HTR-8/SVneo (cell line): ENCODE data around the gene CTNNA3.

ENCODE experiments used
- DNase-seq: peaks from one replicate; pipeline ENCODE4 v3.0.0; 2011; ENCODE audit warnings: low spot score, mixed read lengths; ENCODE audit not compliant: insufficient read length
- FAIRE-seq: peaks from 2 replicates; lab custom pipeline; 2011; peaks lifted over from hg19 to GRCh38; lab: Jason Lieb, UNC

The CTNNA3 gene

DNA sequence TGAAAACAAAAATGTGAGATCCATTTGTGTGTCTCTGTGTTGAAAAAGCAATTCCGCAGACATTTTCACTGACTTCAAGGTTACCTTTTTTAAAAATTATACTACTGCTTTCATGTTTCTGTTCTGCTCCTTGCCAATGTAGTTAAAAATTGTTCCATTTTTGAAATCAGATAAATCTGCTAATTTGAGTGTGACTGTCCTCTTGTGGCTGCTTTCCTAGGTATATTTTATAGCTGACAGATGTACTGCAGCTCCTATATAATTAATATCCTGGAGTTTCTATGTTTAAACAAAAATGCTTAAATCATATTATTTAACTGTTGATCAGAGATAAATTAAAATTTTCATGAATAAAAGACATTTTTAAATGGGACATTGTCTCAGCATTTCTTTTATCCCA, 947.8 kb downstream of the CTNNA3 start:
- FAIRE-seq (no peak), DNase-seq (no peak)

DNA sequence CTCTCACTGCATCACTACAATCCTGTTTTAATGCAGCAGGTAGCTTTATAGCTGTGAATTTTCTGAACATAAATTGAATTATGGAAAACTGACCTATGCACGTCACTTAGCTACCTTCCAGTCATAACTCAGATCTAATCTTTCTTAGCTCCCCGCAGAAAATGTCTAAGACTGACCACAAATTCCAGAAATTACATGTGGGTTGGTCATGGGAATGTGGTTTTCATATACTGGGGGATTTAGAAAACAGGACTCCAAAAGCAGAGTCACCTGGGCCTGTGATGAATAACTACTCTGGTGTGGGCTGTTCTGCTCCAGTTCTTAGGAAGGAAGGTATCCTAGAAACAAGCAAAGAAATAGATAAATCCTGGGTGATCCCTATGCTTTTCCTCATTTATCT, 948.5 kb downstream of the CTNNA3 start:
- no peak for FAIRE-seq
- peak; percentile 72 for DNase-seq

DNA sequence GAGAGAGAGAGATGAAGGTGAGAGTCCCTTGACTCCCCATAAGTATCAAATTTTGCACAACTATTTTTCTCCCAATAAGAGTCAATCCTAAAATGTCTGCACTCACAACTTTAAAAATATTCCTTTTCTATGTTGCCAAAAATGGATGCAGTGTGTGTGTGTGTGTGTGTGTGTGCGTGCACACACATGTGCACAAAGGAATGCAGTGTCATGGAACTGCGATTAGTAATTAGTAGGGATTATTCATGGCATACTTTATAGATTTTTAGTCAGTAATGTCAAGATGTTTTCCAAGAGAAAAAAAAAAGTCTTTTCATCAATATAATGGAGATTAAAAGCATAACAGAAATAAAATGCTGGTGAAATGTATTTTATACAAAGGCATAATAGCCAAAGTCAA, 949.3 kb downstream of the CTNNA3 start:
- FAIRE-seq (no peak), DNase-seq (no peak)

DNA sequence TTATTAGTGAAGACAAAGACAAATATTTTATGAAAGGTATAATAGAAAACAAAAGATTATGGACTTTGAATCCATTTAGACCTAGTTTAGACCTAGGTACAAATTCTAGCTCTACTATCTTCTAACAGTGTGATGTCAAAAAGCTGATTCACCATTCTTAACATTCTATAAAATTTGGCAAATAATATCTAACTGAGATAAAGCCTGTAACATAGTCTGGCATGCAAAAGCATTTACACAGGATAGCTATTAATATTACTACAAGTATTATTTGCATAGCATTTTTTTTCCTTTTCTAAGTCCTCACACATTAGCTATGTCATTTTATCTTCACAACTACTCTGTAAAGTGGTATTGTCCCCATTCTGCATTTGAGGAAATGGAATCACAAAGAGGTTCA, 949.7 kb downstream of the CTNNA3 start:
- no peak for DNase-seq
- no peak for FAIRE-seq

DNA sequence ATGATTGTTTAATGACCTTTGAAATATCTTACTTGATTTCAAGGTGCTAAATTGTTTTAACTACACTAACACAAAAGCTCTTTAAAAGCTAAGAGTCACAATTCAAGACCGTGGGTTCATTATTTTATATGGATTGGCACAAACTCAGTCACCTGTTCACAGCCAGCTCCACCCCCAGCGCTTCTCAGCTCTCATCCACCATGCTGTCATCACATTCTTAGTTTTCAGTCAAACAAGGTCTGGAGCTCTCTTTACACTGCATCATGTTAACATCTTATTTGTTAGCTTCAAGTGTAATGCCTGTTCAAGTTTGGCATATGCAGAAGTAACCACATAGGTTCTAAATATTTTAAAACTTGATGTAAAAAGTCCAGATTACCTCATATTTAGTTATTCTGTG, 951.1 kb downstream of the CTNNA3 start:
- FAIRE-seq (no peak), DNase-seq (no peak)

DNA sequence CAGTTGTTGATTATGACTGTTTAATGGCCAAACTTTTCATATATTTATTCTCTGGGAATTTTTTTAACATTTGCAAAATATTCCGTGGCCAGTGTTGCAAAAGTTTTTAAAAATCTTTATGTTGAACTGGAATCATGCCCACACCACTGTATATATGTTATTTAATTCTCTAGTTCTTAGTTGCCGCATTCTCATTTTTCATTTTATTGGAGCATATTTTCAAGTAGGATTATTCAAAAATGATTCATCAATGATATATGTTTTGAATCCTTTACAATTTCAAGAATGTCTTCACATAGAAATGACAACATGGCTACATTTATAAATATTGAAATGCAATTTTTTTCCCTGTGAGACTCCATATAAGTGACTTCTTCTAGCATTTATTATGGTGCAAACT, 958.8 kb downstream of the CTNNA3 start:
- FAIRE-seq, result no peak
- DNase-seq, result no peak

DNA sequence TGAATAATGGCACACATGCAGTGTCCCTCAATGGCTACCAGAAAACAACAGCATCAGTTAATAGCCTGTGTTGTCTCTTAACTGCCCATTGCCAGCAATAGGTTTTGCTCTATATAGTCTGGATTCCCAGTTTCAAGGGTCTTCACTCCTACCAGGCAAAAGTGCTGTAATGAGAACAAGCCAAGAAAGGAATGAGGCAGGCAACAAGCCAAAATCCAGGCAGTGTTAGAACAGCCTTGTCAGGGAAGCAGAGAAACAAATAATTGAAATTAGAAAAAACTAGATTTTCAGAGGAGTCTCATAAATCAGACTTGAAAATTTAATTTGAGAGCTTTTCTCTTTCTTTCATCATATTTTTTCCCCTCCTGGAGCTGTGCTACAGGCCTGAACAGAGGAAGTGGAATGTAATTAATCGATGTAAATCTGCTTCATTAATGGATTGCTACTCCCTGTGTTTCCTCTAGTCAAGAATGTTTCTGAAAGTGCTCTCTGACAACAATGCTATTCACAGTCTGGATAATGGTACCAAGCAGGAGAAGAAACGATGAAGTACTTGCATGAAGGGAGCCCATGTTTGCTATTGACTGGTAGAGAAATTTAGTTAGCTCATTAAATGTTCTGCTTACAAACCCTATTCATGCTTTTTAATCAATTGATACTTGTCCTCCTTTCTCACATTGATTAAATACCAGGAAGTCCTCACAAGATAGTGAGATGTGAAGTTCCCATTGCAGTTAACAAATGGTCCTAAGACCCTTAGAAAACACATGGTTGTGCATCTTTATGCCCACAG, 972.2 kb downstream of the CTNNA3 start:
- no peak for DNase-seq
- no peak for FAIRE-seq

DNA sequence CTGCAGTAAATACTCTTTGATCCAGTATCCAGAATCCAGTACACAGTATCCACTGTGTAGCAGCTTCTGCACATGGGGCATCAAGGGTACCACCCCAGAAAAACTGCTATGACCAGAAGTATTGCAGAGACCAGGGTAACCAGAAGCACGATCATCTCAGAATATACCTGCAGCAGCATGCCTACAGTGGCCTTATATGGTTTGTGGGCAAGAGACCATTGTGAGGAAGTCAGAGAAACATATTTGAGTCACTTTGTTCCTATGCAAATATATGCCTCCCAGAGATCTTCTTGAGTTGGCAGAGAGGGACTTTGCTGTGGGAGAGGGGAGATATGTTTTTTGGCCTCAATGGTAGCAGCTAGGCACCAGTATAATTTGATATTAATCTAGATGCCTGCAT, 976.5 kb downstream of the CTNNA3 start:
- DNase-seq, result no peak
- no peak for FAIRE-seq

DNA sequence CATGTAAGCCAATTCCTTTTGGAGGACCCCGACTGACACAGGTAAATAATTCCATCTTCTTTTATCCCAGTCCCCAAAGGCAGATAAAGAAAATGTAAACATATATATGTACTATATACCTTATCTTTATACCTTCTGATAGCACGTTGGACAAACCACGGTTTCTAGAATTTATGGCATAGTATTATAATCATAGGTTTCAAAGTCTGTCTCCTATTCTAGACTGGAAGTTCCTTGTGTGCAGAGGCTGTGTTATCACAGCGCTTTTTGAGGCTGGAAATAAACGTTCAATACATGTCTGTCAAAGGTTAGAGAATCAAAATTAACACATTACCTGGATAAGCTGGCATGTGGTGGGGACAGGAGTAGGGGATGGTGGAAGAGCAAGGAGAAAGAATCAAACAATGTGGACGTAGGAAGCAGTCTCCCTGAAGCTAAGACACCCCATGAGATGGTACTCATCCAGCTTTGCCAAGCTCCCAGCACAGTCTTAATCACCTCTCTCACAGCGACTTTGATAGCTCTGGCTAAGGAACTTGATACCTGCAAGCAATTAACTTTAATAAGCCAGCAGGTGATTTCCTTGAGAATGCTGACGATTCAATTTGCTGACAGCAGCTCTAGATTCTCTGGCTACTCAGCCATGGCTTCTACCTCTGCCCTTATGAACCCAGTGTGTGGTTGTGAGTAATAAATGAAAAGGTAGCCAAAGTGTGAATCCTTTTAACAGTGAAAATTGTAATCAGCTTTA, 978.6 kb downstream of the CTNNA3 start:
- FAIRE-seq (no peak), DNase-seq (no peak)

DNA sequence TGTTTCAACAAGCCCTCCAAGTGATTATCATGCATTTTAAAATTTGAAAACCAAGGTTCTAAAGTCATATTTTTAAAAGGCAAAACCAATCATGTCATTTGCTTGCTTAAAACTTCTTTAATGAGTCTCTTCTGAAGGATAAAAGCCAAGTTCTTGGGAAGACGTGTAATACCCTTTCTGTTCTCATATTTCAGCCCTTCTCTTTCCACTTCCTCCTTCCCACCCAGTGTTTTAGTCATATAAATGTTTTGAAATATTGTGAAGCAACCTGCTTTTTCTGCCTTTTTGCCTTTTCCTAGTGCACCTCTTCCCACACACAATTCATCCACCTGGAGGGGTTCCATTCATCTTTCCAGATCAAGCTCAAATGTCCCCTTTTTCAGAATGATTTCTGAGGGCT, 981.3 kb downstream of the CTNNA3 start:
- FAIRE-seq, result no peak
- DNase-seq, result no peak

DNA sequence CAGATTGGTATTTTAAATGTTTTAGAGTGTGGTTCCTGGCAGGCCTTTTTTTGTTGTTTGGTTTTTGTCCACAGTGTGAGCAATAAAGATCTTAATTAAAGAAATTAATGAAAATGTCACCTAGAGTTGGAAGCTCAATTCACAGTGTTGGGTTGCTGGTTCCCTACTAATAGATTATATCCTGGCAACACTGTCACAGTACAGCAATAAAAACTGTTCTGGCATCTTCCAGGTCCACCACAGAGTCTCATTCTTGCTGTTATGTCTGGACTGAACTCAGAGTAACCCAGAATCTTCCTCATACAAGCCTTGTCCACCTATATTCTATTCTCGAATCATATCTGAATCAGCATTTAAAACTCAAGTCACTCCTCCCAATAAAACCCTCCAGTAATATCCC, 982.6 kb downstream of the CTNNA3 start:
- DNase-seq (no peak), FAIRE-seq (no peak)

DNA sequence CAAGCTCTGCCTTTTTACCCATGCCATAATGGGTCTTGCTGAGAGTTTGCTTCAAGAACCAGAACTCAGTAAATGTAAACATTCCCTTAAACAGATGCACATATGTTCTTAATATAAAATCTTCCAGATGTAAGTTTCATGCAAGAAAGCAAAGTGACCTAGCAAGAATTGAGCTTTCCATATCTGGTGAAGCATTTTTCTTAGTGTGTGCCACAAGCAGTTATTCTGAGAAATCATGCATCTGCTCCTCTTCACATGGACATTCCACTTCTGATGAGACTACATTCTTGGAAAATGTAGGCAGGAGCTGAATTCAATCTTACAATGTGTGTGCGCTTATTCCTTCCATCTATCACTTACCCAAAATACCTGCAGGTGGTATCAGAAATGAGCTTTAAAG, 997.9 kb downstream of the CTNNA3 start:
- FAIRE-seq, result no peak
- no peak for DNase-seq

DNA sequence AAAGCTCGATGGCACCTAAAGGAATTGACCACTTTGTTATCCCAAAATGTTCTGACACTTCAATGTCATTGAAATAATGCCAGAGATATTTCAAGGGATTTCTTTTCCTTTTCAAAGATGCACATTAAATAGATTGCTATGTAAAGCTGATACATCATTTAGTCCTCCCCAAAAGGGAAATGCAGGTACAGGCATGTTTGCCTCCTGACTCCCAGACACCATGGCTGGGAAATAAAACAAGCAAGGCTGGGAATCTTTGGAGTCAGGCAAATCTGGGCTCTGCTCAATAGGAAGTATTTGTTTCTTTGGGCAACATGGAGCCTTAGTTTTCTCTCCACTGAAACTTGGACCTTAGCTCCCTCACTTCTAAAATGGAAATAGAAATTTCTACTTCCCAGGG, 1000.9 kb downstream of the CTNNA3 start:
- no peak for FAIRE-seq
- DNase-seq, result no peak

DNA sequence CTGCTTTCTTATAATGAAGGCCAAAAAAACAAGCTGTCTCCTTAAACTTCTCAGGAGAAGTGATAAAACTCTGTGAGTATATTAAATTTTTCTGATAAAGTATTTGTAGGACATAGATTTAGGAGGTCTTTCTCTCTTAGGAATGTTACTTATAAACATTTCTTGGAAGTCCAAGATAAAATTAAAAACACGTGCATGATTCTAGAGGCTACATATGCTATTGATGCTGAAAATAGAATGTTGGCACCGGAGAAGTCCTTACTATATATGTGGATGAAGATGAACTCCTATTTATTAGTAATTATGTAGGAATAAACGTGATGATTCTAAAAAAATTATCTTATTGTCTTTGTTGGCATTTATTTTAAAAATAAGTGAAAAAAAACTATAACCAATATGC, 1011.4 kb downstream of the CTNNA3 start:
- FAIRE-seq (no peak), DNase-seq (no peak)

DNA sequence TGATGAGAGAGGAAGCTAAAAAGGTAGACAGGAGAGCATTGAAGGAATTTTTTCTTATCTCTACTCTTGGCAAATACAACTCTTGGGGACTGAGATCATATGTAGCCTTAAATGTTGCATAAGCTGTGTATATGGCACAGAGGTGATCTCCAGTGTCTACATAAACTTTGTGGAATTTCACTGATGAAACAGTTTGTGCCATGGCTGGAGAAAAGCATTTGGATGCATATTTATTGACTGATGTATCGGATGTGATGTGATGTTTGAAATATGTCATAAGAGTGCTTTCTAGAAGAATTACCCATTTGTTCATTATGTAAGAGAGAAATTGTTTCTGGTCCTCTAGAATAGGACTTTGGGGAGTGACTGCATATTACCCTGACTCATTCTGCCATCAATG, 1015.1 kb downstream of the CTNNA3 start:
- FAIRE-seq (no peak), DNase-seq (no peak)

DNA sequence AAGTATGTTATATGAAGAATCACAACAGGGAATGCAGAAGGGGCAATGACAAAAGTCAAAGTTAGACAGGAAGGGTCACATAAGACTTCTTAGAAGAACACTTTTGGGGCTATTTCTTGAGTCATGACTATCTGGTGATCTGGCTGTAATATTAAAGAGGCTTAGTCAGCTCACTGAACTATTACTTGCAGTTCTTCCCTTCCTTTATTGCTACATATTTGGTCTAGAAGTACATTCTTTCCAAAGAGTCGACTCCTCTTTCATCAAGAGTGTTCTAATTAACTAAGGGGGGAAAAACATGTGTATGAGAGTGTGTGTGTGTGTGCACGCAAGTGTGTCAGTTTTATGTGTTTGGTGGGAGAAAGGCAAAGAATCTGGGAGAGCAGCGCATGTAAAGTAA, 1017.5 kb downstream of the CTNNA3 start:
- FAIRE-seq, result no peak
- no peak for DNase-seq

DNA sequence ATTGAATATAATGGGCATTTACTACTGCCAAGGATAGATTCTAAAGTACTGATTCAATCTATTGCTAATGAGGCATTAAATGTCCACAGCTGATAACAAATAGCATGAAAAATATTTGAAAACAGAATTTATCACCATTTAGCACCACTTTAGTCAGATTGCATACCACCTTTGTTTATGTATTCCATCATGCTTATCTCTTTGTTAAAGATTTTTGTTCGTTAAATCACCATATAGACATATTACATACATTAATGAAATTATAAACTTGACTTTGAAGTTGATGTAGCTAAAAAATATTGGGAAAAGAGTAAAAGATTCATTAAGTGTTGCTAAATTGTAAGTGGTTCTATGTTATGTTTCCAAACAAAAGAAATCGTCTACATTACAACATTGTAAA, 1022.9 kb downstream of the CTNNA3 start:
- DNase-seq (no peak), FAIRE-seq (no peak)

DNA sequence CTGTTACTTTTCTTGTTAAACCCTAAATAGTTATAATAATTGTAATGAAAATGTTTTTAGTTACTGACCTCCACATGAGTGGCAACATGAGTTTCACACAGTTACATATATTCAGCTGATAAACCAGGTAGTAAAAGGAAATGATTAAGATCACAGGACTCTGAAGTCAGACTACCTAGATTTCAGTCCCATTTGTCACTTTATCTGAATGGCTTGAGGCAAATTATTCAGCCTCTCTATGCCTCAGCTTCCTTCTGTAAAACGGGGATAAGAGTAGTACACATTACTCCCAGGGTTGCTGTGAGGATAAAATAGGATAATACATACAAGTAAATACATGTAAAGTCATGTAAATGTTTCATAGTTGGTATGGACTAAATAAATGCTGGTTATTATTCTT, 1024.4 kb downstream of the CTNNA3 start:
- FAIRE-seq, result no peak
- DNase-seq, result no peak

DNA sequence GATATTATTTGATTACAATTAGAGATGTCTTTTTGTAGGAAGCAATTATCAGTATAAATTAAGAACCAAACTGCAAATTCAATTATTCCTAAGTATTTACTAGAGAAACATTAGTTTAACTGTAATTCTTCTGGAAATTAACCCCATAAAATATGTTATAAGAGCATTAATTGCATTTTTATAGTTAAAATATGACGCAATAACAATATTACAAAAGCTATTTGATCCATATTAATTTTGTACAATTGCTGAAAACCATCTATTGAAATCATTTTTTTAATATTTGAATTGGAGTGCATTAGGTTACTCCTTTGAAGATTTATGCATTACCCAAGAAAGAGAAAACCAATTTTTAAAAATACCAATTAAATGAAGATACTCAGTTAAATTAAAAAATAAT, 1024.9 kb downstream of the CTNNA3 start:
- no peak for DNase-seq
- no peak for FAIRE-seq

DNA sequence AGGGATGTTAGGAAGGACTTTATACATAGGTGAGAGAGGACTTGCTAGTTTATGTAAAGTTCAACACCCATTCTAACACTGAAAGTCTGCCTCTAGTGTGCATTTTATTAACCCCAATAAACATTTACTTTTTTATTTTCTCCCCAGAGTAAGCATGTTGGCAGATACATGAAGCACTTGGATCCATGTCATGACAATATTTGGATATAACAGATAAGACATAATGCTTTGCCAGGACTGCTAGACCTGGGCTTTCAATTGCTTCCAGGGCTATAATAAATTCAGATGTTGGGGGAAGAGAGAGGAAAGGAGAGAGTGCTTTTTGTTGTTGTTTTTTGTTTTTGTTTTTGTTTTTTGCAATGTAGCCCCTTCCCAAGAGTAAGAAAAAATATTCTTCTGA, 1039.5 kb downstream of the CTNNA3 start:
- no peak for FAIRE-seq

DNA sequence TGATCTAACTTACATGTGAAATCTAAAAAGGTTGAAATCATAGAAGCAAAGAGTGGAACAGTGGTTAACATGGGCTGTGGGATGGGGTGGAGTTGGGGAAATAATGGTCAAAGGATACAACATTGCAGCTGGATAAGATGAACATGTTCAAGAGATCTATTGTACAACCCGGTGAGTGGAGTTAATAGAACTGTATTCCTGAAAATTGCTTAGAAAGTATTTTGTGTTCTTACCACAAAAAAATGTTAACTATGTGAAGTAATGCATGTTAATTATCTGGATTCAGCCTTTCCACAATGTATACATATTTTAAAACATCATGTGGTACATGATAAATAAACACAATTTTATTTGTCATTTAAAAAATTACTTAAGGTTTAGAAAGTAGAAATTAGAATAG, 1041.1 kb downstream of the CTNNA3 start:
- DNase-seq (no peak), FAIRE-seq (no peak)

More for the DNA sequence above, 1039.5 kb downstream of the CTNNA3 start:
- no peak for DNase-seq
